Ishikawa (cell line): Measurements from ENCODE around the gene FGGY.

Source experiments
- CEBPB ChIP-seq: IDR thresholded peaks from 2 replicates; pipeline ENCODE4 v1.6.1; 2012
- CREB1 ChIP-seq: IDR thresholded peaks from 2 replicates; pipeline ENCODE4 v1.6.1; 2012; ENCODE audit warnings: low read depth
- EGR1 ChIP-seq: IDR thresholded peaks from 2 replicates; pipeline ENCODE4 v1.6.1; 2012
- EP300 ChIP-seq: IDR thresholded peaks from 2 replicates; pipeline ENCODE4 v1.6.1; 2012; ENCODE audit warnings: borderline replicate concordance
- FOXM1 ChIP-seq: IDR thresholded peaks from 2 replicates; pipeline ENCODE4 v1.6.1; 2012; ENCODE audit warnings: low read depth, borderline replicate concordance
- NFIC ChIP-seq: IDR thresholded peaks from 2 replicates; pipeline ENCODE4 v1.6.1; 2012
- RAD21 ChIP-seq: IDR thresholded peaks from 2 replicates; pipeline ENCODE4 v1.6.1; 2012; ENCODE audit warnings: low read depth
- TAF1 ChIP-seq: IDR thresholded peaks from 2 replicates; pipeline ENCODE4 v1.6.1; 2012; ENCODE audit warnings: low read depth, mild to moderate bottlenecking
- TCF12 ChIP-seq: IDR thresholded peaks from 2 replicates; pipeline ENCODE4 v1.6.1; 2012; ENCODE audit warnings: low read depth
- TEAD4 ChIP-seq: IDR thresholded peaks from 2 replicates; pipeline ENCODE4 v1.6.1; 2012
- YY1 ChIP-seq: IDR thresholded peaks from 2 replicates; pipeline ENCODE4 v1.6.1; 2012; ENCODE audit warnings: low read depth
- ZBTB7A ChIP-seq: IDR thresholded peaks from 2 replicates; pipeline ENCODE4 v1.6.1; 2012; ENCODE audit warnings: low read depth
- TF ChIP-seq, protein P1 (sequence below): IDR thresholded peaks from 2 replicates; pipeline ENCODE4 v1.6.1; 2012
- TF ChIP-seq, protein P2 (sequence below): IDR thresholded peaks from 2 replicates; pipeline ENCODE4 v1.6.1; 2012; ENCODE audit warnings: low read depth, mild to moderate bottlenecking
- TF ChIP-seq, protein P3 (sequence below): IDR thresholded peaks from 2 replicates; pipeline ENCODE4 v1.6.1; 2012

FGGY gene

GRCh38 chr1:59384443-59384842, 87.5 kb downstream of the FGGY start:
- TF ChIP-seq, protein P1, sequence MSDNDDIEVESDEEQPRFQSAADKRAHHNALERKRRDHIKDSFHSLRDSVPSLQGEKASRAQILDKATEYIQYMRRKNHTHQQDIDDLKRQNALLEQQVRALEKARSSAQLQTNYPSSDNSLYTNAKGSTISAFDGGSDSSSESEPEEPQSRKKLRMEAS: no peak
- TF ChIP-seq NFIC (no peak), YY1 (no peak), EP300 (no peak), ZBTB7A (no peak), RAD21 (no peak), EGR1 (no peak), FOXM1 (no peak), TCF12 (no peak)

- TF ChIP-seq TAF1: no peak
- no peak for TF ChIP-seq ZBTB7A
- TF ChIP-seq, protein P1: no peak
- TF ChIP-seq, protein P2, sequence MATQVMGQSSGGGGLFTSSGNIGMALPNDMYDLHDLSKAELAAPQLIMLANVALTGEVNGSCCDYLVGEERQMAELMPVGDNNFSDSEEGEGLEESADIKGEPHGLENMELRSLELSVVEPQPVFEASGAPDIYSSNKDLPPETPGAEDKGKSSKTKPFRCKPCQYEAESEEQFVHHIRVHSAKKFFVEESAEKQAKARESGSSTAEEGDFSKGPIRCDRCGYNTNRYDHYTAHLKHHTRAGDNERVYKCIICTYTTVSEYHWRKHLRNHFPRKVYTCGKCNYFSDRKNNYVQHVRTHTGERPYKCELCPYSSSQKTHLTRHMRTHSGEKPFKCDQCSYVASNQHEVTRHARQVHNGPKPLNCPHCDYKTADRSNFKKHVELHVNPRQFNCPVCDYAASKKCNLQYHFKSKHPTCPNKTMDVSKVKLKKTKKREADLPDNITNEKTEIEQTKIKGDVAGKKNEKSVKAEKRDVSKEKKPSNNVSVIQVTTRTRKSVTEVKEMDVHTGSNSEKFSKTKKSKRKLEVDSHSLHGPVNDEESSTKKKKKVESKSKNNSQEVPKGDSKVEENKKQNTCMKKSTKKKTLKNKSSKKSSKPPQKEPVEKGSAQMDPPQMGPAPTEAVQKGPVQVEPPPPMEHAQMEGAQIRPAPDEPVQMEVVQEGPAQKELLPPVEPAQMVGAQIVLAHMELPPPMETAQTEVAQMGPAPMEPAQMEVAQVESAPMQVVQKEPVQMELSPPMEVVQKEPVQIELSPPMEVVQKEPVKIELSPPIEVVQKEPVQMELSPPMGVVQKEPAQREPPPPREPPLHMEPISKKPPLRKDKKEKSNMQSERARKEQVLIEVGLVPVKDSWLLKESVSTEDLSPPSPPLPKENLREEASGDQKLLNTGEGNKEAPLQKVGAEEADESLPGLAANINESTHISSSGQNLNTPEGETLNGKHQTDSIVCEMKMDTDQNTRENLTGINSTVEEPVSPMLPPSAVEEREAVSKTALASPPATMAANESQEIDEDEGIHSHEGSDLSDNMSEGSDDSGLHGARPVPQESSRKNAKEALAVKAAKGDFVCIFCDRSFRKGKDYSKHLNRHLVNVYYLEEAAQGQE: no peak
- TF ChIP-seq FOXM1: no peak
- no peak for TF ChIP-seq YY1
- TF ChIP-seq RAD21: no peak
- no peak for TF ChIP-seq CEBPB
- no peak for TF ChIP-seq NFIC
- TF ChIP-seq EP300: no peak
- TF ChIP-seq EGR1: no peak
- TF ChIP-seq CREB1: no peak
- TF ChIP-seq TCF12: no peak
- TF ChIP-seq, protein P3, sequence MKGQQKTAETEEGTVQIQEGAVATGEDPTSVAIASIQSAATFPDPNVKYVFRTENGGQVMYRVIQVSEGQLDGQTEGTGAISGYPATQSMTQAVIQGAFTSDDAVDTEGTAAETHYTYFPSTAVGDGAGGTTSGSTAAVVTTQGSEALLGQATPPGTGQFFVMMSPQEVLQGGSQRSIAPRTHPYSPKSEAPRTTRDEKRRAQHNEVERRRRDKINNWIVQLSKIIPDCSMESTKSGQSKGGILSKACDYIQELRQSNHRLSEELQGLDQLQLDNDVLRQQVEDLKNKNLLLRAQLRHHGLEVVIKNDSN: no peak
- no peak for TF ChIP-seq TEAD4
These were observed 91.3 kb downstream of the FGGY start for GRCh38 chr1:59388191-59388590.

GRCh38 chr1:59389847-59390246, 93.0 kb downstream of the FGGY start:
- no peak for TF ChIP-seq CEBPB
- TF ChIP-seq, protein P2: no peak

DNA sequence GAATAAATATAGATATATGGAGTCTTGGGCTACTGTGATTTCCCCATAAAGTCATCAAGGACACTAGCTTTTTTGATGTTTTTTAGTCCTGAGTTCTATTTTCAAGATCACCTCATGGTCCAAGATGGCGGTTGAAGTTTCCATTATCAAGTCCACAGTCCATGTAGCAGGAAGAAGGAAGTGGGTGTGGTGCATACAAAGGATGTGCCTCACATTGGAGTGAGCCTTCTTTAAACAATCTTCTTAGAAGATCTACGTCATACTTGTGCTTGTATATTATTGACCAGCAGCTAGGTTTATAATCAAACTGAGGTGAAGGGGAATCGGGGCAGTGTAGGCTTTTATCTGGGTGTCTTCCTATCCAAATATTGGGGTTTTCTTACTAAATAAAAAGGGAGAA, 93.4 kb downstream of the FGGY start:
- no peak for TF ChIP-seq TAF1

GRCh38 chr1:59391212-59392179, 94.6 kb downstream of the FGGY start:
- TF ChIP-seq EGR1 (no peak), NFIC (no peak), CEBPB (no peak), EP300 (no peak), TEAD4 (no peak), TAF1 (no peak), CREB1 (no peak)
- TF ChIP-seq, protein P3: no peak
- TF ChIP-seq, protein P1: no peak
- TF ChIP-seq, protein P2: no peak
